DND-41 (cell line): ENCODE data around the gene ZBP1.

Source experiments
- ATAC-seq: fragments of 200-7000 bp; cut with Tn5 transposase; 3 replicates; pipeline ENCODE4 v1.9.1; 2021; ENCODE audit warnings: low read depth; ENCODE audit not compliant: insufficient read depth
- DNase-seq: peaks from one replicate; pipeline ENCODE4 v3.0.0-alpha.2; 2020
- H2AFZ ChIP-seq: 2 replicates; pipeline ENCODE4 v1.6.0; 2012; ENCODE audit warnings: low read depth, low read length
- H3K27ac ChIP-seq: 2 replicates; pipeline ENCODE4 v1.5.1; 2012; ENCODE audit warnings: low read length, inconsistent platforms
- H3K27me3 ChIP-seq: fragments of 200-600 bp; sonication (generic); 2 replicates; pipeline ENCODE4 v1.6.0; 2012; ENCODE audit warnings: low read length, mild to moderate bottlenecking, inconsistent platforms; ENCODE audit not compliant: insufficient read depth, poor library complexity
- H3K36me3 ChIP-seq: 2 replicates; pipeline ENCODE4 v1.5.1; 2012; ENCODE audit warnings: low read length, inconsistent platforms; ENCODE audit not compliant: insufficient read depth
- H3K4me1 ChIP-seq: 2 replicates; pipeline ENCODE4 v1.5.1; 2012; ENCODE audit warnings: mild to moderate bottlenecking, low read length; ENCODE audit not compliant: insufficient read depth
- H3K4me2 ChIP-seq: 2 replicates; pipeline ENCODE4 v1.6.0; 2012; ENCODE audit warnings: mild to moderate bottlenecking, moderate library complexity, low read length, inconsistent platforms; ENCODE audit not compliant: insufficient read depth
- H3K4me3 ChIP-seq, 2 experiments: fragments of 200-600 bp in 1 of 2; shearing (Covaris generic) in 1 of 2; 2 replicates each; pipeline ENCODE4 v1.5.1; 2012 to 2016; ENCODE audit warnings: inconsistent platforms in 2 of 2, low read length in 2 of 2, mild to moderate bottlenecking in 2 of 2, low read depth in 1 of 2, moderate library complexity in 1 of 2
- H3K79me2 ChIP-seq: 2 replicates; pipeline ENCODE4 v1.6.0; 2012; ENCODE audit warnings: low read length, inconsistent platforms; ENCODE audit not compliant: insufficient read depth
- H3K9ac ChIP-seq: 2 replicates; pipeline ENCODE4 v1.6.0; 2012; ENCODE audit warnings: low read depth, mild to moderate bottlenecking, inconsistent platforms, low read length, moderate library complexity
- H3K9me3 ChIP-seq: 2 replicates; pipeline ENCODE4 v1.5.1; 2012; ENCODE audit warnings: low read length, moderate library complexity, mild to moderate bottlenecking, inconsistent platforms; ENCODE audit not compliant: insufficient read depth, severe bottlenecking
- H4K20me1 ChIP-seq: 2 replicates; pipeline ENCODE4 v1.6.0; 2012; ENCODE audit warnings: low read length; ENCODE audit not compliant: insufficient read depth
- EZH2 ChIP-seq: IDR thresholded peaks from 3 replicates; pipeline ENCODE4 v1.6.1; 2012; ENCODE audit warnings: borderline replicate concordance, low read depth, mild to moderate bottlenecking, moderate library complexity, low read length, inconsistent platforms; ENCODE audit not compliant: severe bottlenecking
- TF ChIP-seq, protein P1 (sequence below): IDR thresholded peaks from 2 replicates; pipeline ENCODE4 v1.5.1; 2012; ENCODE audit warnings: borderline replicate concordance, low read length, moderate library complexity, mild to moderate bottlenecking; ENCODE audit not compliant: poor library complexity, severe bottlenecking; ENCODE audit errors: extremely low read depth

Gene ZBP1

DNA sequence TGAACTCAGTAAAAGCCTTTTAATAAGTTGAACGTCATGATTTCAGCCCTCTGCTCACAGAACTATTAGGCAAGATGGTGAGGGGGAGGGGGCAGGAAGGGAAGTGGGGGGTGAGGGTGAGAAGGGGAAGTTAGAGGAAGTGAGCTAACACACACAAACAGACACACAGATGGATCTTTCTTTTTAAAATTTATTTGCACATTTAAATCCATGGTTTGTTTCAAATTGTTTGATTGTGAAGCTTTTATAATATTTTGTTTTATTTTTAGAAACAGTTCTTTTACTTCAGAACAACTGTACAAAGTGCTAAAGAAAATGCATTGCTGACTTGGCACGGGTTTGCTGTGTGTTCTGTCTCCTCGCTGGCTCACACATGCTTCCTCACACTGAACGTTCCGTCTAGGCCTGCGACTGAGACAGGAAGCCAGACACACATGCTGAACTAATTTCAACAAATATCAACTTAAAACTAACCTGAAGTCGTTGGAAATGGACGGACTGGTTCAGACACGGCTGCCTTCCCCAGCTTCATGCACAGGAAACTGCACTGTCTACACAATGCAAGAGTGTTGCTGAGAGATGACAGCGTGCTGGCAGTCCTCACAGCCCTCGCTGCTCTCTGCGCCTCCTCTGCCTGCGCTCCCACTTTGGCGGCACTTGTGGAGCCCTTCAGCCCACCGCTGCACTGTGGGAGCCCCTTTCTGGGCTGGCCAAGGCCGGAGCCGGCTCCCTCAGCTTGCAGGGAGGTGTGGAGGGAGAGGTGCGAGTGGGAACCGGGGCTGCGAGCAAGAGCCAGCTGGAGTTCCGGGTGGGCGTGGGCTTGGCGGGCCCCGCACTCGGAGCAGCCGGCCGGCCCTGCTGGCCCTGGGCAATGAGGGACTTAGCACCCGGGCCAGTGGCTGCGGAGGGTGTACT, 8.1 kb upstream of the ZBP1 start:
- H3K36me3 ChIP-seq = no peaks in the 10 kb centered on the region
- H3K79me2 ChIP-seq = no peaks in the 10 kb centered on the region
- DNase-seq = peak; percentile 81
- peak overlapping the region; percentile 49 for H3K9ac ChIP-seq
- no peaks in the 10 kb centered on the region for H4K20me1 ChIP-seq
- peaks cover under 1% of the 10 kb centered on the region for H3K9me3 ChIP-seq
- peak; percentile 89 for ATAC-seq
- H3K4me2 ChIP-seq = peak overlapping the region; percentile 50
- peak overlapping the region in 1 of 2 experiments; percentile 39; a peak in 2 of 4 replicates for H3K4me3 ChIP-seq
- H3K27me3 ChIP-seq = peaks cover 5% of the 10 kb centered on the region
- peak overlapping the region; percentile 94 for H3K27ac ChIP-seq
- peak overlapping the region; percentile 83 for H2AFZ ChIP-seq
- TF ChIP-seq, protein P1, sequence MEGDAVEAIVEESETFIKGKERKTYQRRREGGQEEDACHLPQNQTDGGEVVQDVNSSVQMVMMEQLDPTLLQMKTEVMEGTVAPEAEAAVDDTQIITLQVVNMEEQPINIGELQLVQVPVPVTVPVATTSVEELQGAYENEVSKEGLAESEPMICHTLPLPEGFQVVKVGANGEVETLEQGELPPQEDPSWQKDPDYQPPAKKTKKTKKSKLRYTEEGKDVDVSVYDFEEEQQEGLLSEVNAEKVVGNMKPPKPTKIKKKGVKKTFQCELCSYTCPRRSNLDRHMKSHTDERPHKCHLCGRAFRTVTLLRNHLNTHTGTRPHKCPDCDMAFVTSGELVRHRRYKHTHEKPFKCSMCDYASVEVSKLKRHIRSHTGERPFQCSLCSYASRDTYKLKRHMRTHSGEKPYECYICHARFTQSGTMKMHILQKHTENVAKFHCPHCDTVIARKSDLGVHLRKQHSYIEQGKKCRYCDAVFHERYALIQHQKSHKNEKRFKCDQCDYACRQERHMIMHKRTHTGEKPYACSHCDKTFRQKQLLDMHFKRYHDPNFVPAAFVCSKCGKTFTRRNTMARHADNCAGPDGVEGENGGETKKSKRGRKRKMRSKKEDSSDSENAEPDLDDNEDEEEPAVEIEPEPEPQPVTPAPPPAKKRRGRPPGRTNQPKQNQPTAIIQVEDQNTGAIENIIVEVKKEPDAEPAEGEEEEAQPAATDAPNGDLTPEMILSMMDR = no peak
- TF ChIP-seq EZH2 = no peak
- peaks cover 25% of the 10 kb centered on the region for H3K4me1 ChIP-seq

DNA sequence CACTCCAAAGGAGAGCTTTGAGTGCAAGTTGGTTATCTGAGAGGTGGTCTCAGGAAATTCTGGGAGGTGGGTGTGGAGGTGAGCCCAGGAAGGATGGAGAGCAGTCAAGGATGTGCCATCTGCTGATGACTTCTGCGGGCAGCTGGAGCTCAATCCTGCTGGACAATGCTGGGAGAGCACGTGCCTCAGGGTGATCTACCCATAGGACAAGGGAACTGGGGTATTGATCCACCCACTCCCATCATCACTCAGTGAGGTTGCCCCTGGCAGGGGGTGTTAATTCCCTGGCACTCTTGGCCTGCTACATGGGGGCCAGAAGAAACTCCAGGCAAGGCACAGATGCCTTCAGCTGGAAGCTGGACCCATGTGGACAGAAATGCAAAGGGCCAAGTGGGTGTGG, 7.1 kb upstream of the ZBP1 start:
- no peaks in the 10 kb centered on the region for H4K20me1 ChIP-seq

GRCh38 chr20:57625978-57626377, 5.8 kb upstream of the ZBP1 start:
- H3K27me3 ChIP-seq = peaks cover 5% of the 10 kb centered on the region
- DNase-seq (no peak), ATAC-seq (no peak)
- no peak overlapping the region for H3K27ac ChIP-seq
- no peak overlapping the region for H3K4me2 ChIP-seq
- H3K36me3 ChIP-seq = no peaks in the 10 kb centered on the region
- no peaks in the 10 kb centered on the region for H3K9me3 ChIP-seq
- H3K4me1 ChIP-seq = peaks cover 37% of the 10 kb centered on the region
- H2AFZ ChIP-seq = no peak overlapping the region
- H3K9ac ChIP-seq = no peak overlapping the region
- TF ChIP-seq EZH2 = no peak
- TF ChIP-seq, protein P1 = no peak
- H4K20me1 ChIP-seq = no peaks in the 10 kb centered on the region
- no peaks in the 10 kb centered on the region for H3K79me2 ChIP-seq
- no peak overlapping the region for H3K4me3 ChIP-seq

More for the DNA sequence above, 7.1 kb upstream of the ZBP1 start:
- Histone ChIP-seq H2AFZ (peak overlapping the region; percentile 83), H3K27me3 (peaks cover 5% of the 10 kb centered on the region), H3K79me2 (no peaks in the 10 kb centered on the region), H3K27ac (peak overlapping the region; percentile 94), H3K4me3 (no peak overlapping the region; a peak in 1 of 4 replicates), H3K4me2 (peak overlapping the region; percentile 50; the same call in 1 of the 2 replicates), H3K9ac (peak overlapping the region; percentile 10; the same call in 1 of the 2 replicates), H3K4me1 (peaks cover 25% of the 10 kb centered on the region), H3K9me3 (no peaks in the 10 kb centered on the region), H3K36me3 (no peaks in the 10 kb centered on the region)
- no peak for TF ChIP-seq EZH2
- TF ChIP-seq, protein P1 = no peak
- no peak for DNase-seq
- ATAC-seq = no peak
